Kidney epithelial cell (primary cell): ENCODE measurements around the gene LTBP4. TPM values are rescaled to one million over a fixed set of nuclear protein-coding genes. Genes with fewer than 3 reads are reported as not detected.
A peak's percentile ranks its signal among the peaks of the same experiment; 100 is the strongest.

Source experiments
- DNase-seq: peaks from one replicate; pipeline ENCODE4 v3.0.0-alpha.2; 2010; ENCODE audit warnings: low read depth
- H3K27me3 ChIP-seq: 2 replicates; pipeline ENCODE4 v1.6.0; 2011; ENCODE audit warnings: low read length; ENCODE audit not compliant: control insufficient read depth, insufficient read depth
- H3K36me3 ChIP-seq: 2 replicates; pipeline ENCODE4 v1.5.1; 2011; ENCODE audit warnings: low read length; ENCODE audit not compliant: control insufficient read depth, insufficient read depth
- H3K4me3 ChIP-seq: 2 replicates; pipeline ENCODE4 v1.5.1; 2011; ENCODE audit warnings: low read depth, mild to moderate bottlenecking, control low read depth, low read length
- CTCF ChIP-seq: IDR thresholded peaks from 2 replicates; pipeline ENCODE4 v1.5.1; 2011; ENCODE audit warnings: mild to moderate bottlenecking, moderate library complexity, low read length, control low read depth, inconsistent platforms; ENCODE audit not compliant: insufficient read depth, poor library complexity, severe bottlenecking
- total RNA-seq: library from RNA; depleted of rRNA; stranded (reverse); fragments of >200 nt; gene quantifications from 2 replicates; pipeline ENCODE4 v1.2.3, GENCODE V29; 2015

LTBP4 gene
- total RNA-seq, 1 donor from 2014 or later, result 89.3 TPM

- TF ChIP-seq CTCF, result no peak
- Histone ChIP-seq H3K4me3 (no peak overlapping the region), H3K36me3 (no peaks in the 10 kb centered on the region), H3K27me3 (no peaks in the 10 kb centered on the region)
- no peak for DNase-seq
Measured at GRCh38 chr19:40575326-40575725, 25.8 kb upstream of the LTBP4 start.

GRCh38 chr19:40576151-40576584, 25.0 kb upstream of the LTBP4 start:
- Histone ChIP-seq H3K36me3 (no peaks in the 10 kb centered on the region), H3K27me3 (no peaks in the 10 kb centered on the region), H3K4me3 (peak overlapping the region; percentile 65)
- no peak for TF ChIP-seq CTCF
- DNase-seq, result no peak

- Histone ChIP-seq H3K36me3 (no peaks in the 10 kb centered on the region), H3K4me3 (peak within 1 kb of the TSS; percentile 65), H3K27me3 (no peaks in the 10 kb centered on the region)
- peak; percentile 77 for DNase-seq
- TF ChIP-seq CTCF, result no peak
Measured at GRCh38 chr19:40576585-40577451, 24.4 kb upstream of the LTBP4 start, which contains the start of gene SHKBP1. TSS of gene SHKBP1 (plus strand) at chr19:40576873. CDS start at chr19:40576900, 27 bp downstream.

- TF ChIP-seq CTCF, result no peak
- no peaks in the 10 kb centered on the region for H3K27me3 ChIP-seq
- DNase-seq, result no peak
- no peak overlapping the region for H3K4me3 ChIP-seq
- no peaks in the 10 kb centered on the region for H3K36me3 ChIP-seq
Measured at GRCh38 chr19:40578442-40578908, 22.7 kb upstream of the LTBP4 start.

- no peaks in the 10 kb centered on the region for H3K36me3 ChIP-seq
- no peak overlapping the region for H3K4me3 ChIP-seq
- TF ChIP-seq CTCF, result no peak
- no peaks in the 10 kb centered on the region for H3K27me3 ChIP-seq
- no peak for DNase-seq
Measured at GRCh38 chr19:40580619-40581018, 20.6 kb upstream of the LTBP4 start.
